GM18861 (cell line): ENCODE results near the gene SRP9.
"Not testable (repeated sequence)": the region's sequence is repeated elsewhere in the genome, so short reads cannot be mapped to it uniquely, and the experiment has no call there.

Source experiments
- ATAC-seq: cut with Tn5 transposase; IDR thresholded peaks from one replicate; pipeline ENCODE4 v1.9.1; 2021; ENCODE audit not compliant: unreplicated experiment

Gene SRP9

DNA sequence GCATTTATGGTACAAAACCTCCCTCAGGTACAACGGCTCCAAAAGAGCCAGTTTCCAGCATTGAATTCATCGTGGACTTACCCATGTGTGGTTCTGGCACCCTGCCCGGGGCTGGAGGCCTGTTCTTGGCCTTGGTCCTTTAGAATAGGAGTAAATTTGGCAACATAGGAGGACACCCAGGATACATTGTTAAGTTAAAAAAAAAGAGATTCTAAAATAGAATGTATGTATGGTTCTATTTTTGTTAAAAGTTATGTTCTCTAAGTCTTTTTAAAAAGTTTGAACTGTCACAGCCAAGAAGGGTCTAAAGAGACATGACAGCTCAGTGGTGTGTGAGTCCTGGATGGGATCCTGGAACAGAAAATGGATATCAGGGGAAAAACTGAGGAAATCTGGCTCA lies 58.2 kb downstream of the SRP9 start:
- ATAC-seq: no peak

DNA sequence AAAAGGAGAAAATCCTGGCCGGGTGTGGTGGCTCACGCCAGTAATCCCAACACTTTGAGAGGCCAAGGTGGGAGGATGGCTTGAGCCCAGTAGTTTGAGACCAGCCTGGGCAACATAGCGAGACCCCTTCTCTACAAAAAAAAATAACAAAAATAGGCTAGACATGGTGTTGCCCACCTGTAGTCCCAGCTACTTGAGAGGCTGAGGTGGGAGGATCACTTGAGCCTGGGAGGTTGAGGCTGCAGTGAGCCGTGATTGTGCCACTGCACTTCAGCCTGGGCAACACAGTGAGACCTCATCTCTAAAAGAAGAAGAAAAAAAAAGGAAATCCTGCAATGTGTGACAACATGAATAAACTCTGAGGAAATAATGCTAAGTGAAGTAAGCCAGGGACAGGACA lies 58.7 kb downstream of the SRP9 start:
- not testable (repeated sequence) for ATAC-seq

DNA sequence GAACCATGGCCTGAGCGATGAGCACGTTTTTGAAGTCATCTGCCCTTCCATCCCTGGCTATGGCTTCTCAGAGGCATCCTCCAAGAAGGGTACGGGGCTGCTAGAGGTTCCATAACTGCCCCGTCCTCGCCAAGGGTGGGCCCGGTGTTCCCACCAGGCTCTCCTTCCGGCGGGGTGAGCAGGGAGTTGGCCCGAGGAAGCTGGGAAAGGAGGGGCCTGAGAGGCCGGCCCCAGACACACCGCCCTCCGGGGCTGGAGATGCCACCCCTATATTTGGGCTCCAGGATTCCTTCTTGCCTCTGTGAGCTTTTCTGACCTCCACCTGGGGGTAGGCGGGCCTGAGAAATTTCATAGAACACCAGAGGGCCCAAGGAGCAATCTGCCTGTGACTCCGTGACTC lies 61.2 kb downstream of the SRP9 start:
- no peak for ATAC-seq
